Chondrocyte (in vitro differentiated cells): ENCODE results near the gene DUSP10. TPM values are rescaled to one million over a fixed set of nuclear protein-coding genes. Genes with fewer than 3 reads are reported as not detected.

Source experiments
- DNase-seq: peaks from one replicate; pipeline ENCODE4 v3.0.0; 2021; ENCODE audit warnings: mixed read lengths, low spot score
- H3K27ac Mint-ChIP-seq: one replicate; pipeline ENCODE4 v1.8.0; 2021; ENCODE audit warnings: mild to moderate bottlenecking, moderate library complexity, mixed read lengths; ENCODE audit not compliant: unreplicated experiment
- H3K27me3 Mint-ChIP-seq: 2 replicates; pipeline ENCODE4 v1.8.0; 2021; ENCODE audit warnings: low read depth, mixed read lengths
- H3K36me3 Mint-ChIP-seq: 2 replicates; pipeline ENCODE4 v1.8.0; 2021; ENCODE audit warnings: low read depth, mixed read lengths
- H3K4me1 Mint-ChIP-seq: 2 replicates; pipeline ENCODE4 v1.8.0; 2021; ENCODE audit warnings: low read depth, mild to moderate bottlenecking, mixed read lengths
- H3K4me3 Mint-ChIP-seq: one replicate; pipeline ENCODE4 v1.8.0; 2021; ENCODE audit warnings: mild to moderate bottlenecking, moderate library complexity, mixed read lengths; ENCODE audit not compliant: unreplicated experiment
- H3K9me3 Mint-ChIP-seq: 2 replicates; pipeline ENCODE4 v1.8.0; 2021; ENCODE audit warnings: low read depth, mixed read lengths
- CTCF ChIP-seq: fragments of 200-600 bp; sonication (generic); IDR thresholded peaks from 2 replicates; pipeline ENCODE4 v1.5.0; 2021; ENCODE audit warnings: antibody characterized with exemption, mild to moderate bottlenecking, moderate library complexity
- total RNA-seq: library from RNA; stranded (reverse); gene quantifications from 3 replicates; pipeline ENCODE4 v1.2.1, GENCODE V29; 2021

Gene DUSP10
- total RNA-seq, 1 donor from 2014 or later, result 4.1 TPM

- TF ChIP-seq CTCF, result no peak
- Mint-ChIP-seq H3K4me3 (no peak overlapping the region), H3K9me3 (no peaks in the 10 kb centered on the region), H3K4me1 (peaks cover 28% of the 10 kb centered on the region), H3K27me3 (no peaks in the 10 kb centered on the region), H3K36me3 (no peaks in the 10 kb centered on the region), H3K27ac (no peak overlapping the region)
- DNase-seq, result no peak
These were observed 15.9 kb downstream of the DUSP10 start for GRCh38 chr1:221725735-221726672.

GRCh38 chr1:221724931-221725605 lies 16.8 kb downstream of the DUSP10 start:
- Mint-ChIP-seq H3K27ac (no peak overlapping the region), H3K4me1 (peaks cover 35% of the 10 kb centered on the region), H3K9me3 (no peaks in the 10 kb centered on the region)

GRCh38 chr1:221723848-221724236 lies 18.0 kb downstream of the DUSP10 start:
- DNase-seq, result no peak
- TF ChIP-seq CTCF, result no peak
- Mint-ChIP-seq H3K4me3 (no peak overlapping the region), H3K27me3 (no peaks in the 10 kb centered on the region), H3K4me1 (peaks cover 43% of the 10 kb centered on the region), H3K9me3 (no peaks in the 10 kb centered on the region), H3K36me3 (no peaks in the 10 kb centered on the region), H3K27ac (no peak overlapping the region)

More at GRCh38 chr1:221724931-221725605, 16.8 kb downstream of the DUSP10 start:
- TF ChIP-seq CTCF, result no peak
- Mint-ChIP-seq H3K27me3 (no peaks in the 10 kb centered on the region), H3K4me3 (no peak overlapping the region), H3K36me3 (no peaks in the 10 kb centered on the region)
- no peak for DNase-seq

- no peak overlapping the region for H3K4me3 Mint-ChIP-seq
- no peaks in the 10 kb centered on the region for H3K36me3 Mint-ChIP-seq
- no peaks in the 10 kb centered on the region for H3K27me3 Mint-ChIP-seq
- no peak overlapping the region for H3K27ac Mint-ChIP-seq
- peaks cover 49% of the 10 kb centered on the region for H3K4me1 Mint-ChIP-seq
- no peaks in the 10 kb centered on the region for H3K9me3 Mint-ChIP-seq
- no peak for TF ChIP-seq CTCF
- DNase-seq, result no peak
These were observed 18.7 kb downstream of the DUSP10 start for GRCh38 chr1:221723018-221723847.
